Uterus (tissue), 2 donors: Measurements from ENCODE around the gene NEURL3.
A peak's percentile ranks its signal among the peaks of the same experiment; 100 is the strongest.

Experiments used
- POLR2A ChIP-seq, 2 donors: fragments of 450-650 bp; IDR thresholded peaks; one replicate each; pipeline ENCODE4 v1.6.1; 2016; ENCODE audit warnings: antibody characterized with exemption in 2 of 2, mild to moderate bottlenecking in 1 of 2, moderate library complexity in 1 of 2
- TF ChIP-seq, protein P1 (sequence below), 4 experiments: fragments of 200-600 bp in 2 of 4; fragments of 450-650 bp in 2 of 4; sonication (generic) in 2 of 4; IDR thresholded peaks; one replicate each; pipeline ENCODE4 v1.5.1; 2016 to 2019; ENCODE audit warnings: antibody characterized with exemption in 4 of 4, mild to moderate bottlenecking in 2 of 4, moderate library complexity in 1 of 4

GRCh38 chr2:96509114-96509846, 4.1 kb upstream of the NEURL3 start:
- TF ChIP-seq, protein P1, sequence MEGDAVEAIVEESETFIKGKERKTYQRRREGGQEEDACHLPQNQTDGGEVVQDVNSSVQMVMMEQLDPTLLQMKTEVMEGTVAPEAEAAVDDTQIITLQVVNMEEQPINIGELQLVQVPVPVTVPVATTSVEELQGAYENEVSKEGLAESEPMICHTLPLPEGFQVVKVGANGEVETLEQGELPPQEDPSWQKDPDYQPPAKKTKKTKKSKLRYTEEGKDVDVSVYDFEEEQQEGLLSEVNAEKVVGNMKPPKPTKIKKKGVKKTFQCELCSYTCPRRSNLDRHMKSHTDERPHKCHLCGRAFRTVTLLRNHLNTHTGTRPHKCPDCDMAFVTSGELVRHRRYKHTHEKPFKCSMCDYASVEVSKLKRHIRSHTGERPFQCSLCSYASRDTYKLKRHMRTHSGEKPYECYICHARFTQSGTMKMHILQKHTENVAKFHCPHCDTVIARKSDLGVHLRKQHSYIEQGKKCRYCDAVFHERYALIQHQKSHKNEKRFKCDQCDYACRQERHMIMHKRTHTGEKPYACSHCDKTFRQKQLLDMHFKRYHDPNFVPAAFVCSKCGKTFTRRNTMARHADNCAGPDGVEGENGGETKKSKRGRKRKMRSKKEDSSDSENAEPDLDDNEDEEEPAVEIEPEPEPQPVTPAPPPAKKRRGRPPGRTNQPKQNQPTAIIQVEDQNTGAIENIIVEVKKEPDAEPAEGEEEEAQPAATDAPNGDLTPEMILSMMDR (IDR thresholded peaks at IDR 0.05), result peak; percentile 96 to 97 (median 96)
- TF ChIP-seq POLR2A (IDR thresholded peaks at IDR 0.05), result no peak
